Measurements from ENCODE around the gene STK11. TPM values are rescaled to one million over a fixed set of nuclear protein-coding genes. Genes with fewer than 3 reads are reported as not detected.

STK11 gene
- polyA plus RNA-seq, 6 donors from 2014 or later, result 11.5 to 28.1 (median 15.7) TPM

DNA sequence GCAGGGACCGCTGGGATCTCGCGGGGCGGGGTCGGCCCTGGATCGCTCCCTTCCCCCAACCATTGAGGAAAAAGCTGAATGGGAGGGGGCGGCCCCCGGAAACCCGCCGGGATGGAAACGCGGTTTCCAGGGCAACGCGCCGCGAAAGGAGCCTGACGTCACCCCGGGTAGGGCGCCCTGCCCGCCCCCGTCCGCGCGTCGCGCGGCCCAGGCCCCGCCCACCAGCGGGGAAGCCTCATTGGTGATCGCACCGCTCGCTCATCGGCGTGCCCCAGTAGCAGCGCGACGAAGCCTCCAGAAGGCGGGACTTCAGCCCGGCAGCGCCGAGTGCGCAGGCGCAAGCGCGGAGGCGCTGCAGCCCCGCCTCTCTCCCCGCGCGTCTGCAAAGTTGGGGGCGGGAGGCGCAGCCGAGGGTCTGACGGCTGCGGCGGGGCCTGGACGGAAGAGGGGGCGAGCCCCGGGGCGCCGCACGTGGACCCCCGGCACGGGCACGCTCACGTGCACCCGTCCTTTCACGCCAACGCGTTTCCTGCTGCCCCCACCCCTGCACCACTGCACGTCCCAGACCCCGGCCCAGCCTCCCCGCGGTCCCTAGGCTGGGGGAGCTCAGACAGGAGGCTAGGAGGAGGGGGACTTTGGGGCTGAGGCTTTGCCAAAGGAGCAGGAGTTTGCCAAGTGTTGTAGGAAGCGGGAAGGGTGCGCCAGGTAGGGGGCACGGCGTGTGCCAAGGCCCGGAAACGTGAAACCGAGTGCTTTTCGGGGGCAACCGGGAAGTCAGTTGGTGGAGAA, 55.4 kb downstream of the STK11 start:
- Mint-ChIP-seq H3K4me1 (peaks cover 59 to 78% (median 70%) of the 10 kb centered on the region in 3 donors), H3K36me3 (peaks cover 0 to 5% of the 10 kb centered on the region in 2 donors), H3K4me3 (peak overlapping the region; percentile 89 to 98 (median 96)), H3K27ac (peak overlapping the region; percentile 99 to 100 (median 100)), H3K9me3 (no peaks in the 10 kb centered on the region), H3K27me3 (no peaks in the 10 kb centered on the region)
- DNase-seq (peak; percentile 98), ATAC-seq (ENCODE audit: low read depth in 2 of 2) (peak; percentile 56 to 72)

DNA sequence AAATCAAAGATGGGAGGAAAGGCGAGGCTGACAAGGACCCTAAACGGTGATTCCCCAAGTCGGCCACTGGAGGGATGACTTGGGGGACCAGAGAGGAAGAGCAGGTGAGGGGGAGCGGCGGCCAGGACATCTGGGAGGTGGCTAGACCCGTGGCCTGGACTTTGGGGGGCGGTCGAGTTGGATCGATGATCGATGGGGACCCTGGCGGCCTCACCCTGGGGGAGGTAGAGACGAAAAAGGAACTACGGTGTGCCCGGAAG, 55.9 kb downstream of the STK11 start:
- ATAC-seq (ENCODE audit: low read depth in 2 of 2) (peak in 1 of 2 donors; percentile 0), DNase-seq (no peak)
- Mint-ChIP-seq H3K36me3 (peaks cover 0 to 5% of the 10 kb centered on the region in 2 donors), H3K4me3 (peak overlapping the region; percentile 89 to 98 (median 96)), H3K9me3 (no peaks in the 10 kb centered on the region), H3K27me3 (no peaks in the 10 kb centered on the region), H3K4me1 (peaks cover 63 to 80% (median 73%) of the 10 kb centered on the region in 3 donors), H3K27ac (peak overlapping the region; percentile 99 to 100 (median 100))

DNA sequence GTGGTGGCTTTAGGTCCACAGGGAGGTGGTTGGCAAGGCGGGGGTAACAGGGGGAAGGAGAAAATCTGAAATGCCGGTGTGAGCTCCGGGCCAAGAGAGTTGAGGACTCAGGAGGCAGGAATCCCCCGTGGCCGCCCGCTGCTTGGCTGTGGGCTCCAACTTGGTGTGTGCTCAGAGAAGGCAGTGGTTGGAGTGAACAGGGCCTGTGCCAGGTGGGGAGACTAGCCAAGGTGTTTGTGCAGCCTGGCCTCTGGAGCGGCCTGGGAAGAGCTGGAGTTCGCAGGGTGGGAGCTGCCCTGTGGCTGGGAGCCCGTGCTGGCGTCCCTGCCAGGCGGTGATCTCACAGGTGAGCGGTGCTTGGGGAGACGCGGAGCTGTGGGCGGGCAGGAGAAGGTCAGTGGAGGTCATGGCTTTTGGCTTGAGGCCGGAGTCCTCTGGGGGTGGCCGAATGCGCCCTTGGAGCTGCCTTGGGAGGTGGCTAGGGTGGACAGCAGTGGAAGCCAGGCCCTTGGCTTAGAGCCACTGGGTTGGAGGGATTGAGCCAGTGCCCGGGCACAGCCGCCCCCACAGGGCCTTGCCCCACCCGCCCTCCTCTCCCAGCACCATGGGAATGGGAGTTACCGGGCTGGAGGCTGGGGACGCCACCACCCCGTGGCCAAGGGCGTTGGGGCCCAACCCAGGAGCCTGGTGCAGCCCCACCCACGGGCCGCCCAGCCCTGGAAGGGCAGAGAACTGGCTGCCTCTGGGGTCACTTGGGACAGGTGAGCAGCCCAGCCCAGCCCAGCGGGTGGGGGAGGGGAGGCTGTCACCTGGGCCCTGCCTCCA, 56.4 kb downstream of the STK11 start:
- H3K4me3 Mint-ChIP-seq, result peak overlapping the region; percentile 89 to 98 (median 96)
- ATAC-seq (ENCODE audit: low read depth in 2 of 2) (peak; percentile 3 to 6), DNase-seq (peak; percentile 74)
- H3K27ac Mint-ChIP-seq, result peak overlapping the region; percentile 99 to 100 (median 100)
- H3K9me3 Mint-ChIP-seq, result no peaks in the 10 kb centered on the region
- H3K4me1 Mint-ChIP-seq, result peaks cover 64 to 81% (median 73%) of the 10 kb centered on the region in 3 donors
- H3K27me3 Mint-ChIP-seq, result no peaks in the 10 kb centered on the region
- peaks cover 0 to 5% of the 10 kb centered on the region in 2 donors for H3K36me3 Mint-ChIP-seq

DNA sequence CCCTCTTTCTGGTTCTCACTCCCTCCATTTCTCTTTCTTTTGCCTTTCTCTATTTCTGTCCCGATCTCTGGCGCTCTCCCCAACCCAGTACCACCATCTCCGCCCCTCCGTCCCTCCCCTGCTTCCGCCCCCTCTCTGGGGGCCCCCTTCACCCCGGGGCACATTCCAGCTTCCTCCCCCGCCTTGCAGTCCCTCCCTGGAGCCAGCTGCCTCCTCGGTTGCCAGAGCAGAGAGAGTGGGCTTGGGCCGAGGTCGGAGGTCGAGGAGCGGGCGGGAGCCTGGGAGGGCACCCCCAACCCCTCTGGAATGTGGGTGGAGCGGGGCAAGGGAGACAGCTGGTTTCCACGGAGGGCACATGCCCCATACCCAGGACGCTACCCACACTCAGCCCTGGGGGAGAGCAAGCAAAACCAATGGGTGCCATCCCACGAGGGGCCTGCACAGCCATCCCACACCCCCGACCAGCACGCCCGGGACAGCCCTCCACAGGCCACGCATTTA, 57.1 kb downstream of the STK11 start:
- H3K27me3 Mint-ChIP-seq, result no peaks in the 10 kb centered on the region
- no peak for DNase-seq
- H3K4me1 Mint-ChIP-seq, result peaks cover 63 to 84% (median 75%) of the 10 kb centered on the region in 3 donors

GRCh38 chr19:1263188-1263587, 57.6 kb downstream of the STK11 start:
- H3K36me3 Mint-ChIP-seq, result no peaks in the 10 kb centered on the region
- no peak for ATAC-seq (ENCODE audit: low read depth in 2 of 2)
- H3K4me3 Mint-ChIP-seq, result peak overlapping the region; percentile 74 to 95 (median 86)
- H3K4me1 Mint-ChIP-seq, result peaks cover 61 to 84% (median 77%) of the 10 kb centered on the region in 3 donors
- peak overlapping the region; percentile 97 to 100 (median 99) for H3K27ac Mint-ChIP-seq
- no peaks in the 10 kb centered on the region for H3K9me3 Mint-ChIP-seq
- peak; percentile 71 for DNase-seq
- no peaks in the 10 kb centered on the region for H3K27me3 Mint-ChIP-seq

More for the DNA sequence above, 57.1 kb downstream of the STK11 start:
- ATAC-seq (ENCODE audit: low read depth in 2 of 2), result no peak
- Mint-ChIP-seq H3K36me3 (peaks cover 0 to 1% of the 10 kb centered on the region in 2 donors), H3K9me3 (no peaks in the 10 kb centered on the region), H3K27ac (peak overlapping the region; percentile 97 to 100 (median 99)), H3K4me3 (peak overlapping the region; percentile 63 to 95 (median 86))

- DNase-seq (peak; percentile 82), ATAC-seq (ENCODE audit: low read depth in 2 of 2) (peak; percentile 5 to 26)
- Mint-ChIP-seq H3K9me3 (no peaks in the 10 kb centered on the region), H3K4me1 (peaks cover 61 to 80% (median 70%) of the 10 kb centered on the region in 3 donors), H3K36me3 (no peaks in the 10 kb centered on the region), H3K27me3 (no peaks in the 10 kb centered on the region), H3K4me3 (peak overlapping the region; percentile 74 to 95 (median 87)), H3K27ac (peak overlapping the region; percentile 98 to 100 (median 99))
Observed at GRCh38 chr19:1264801-1265614, 59.4 kb downstream of the STK11 start.

DNA sequence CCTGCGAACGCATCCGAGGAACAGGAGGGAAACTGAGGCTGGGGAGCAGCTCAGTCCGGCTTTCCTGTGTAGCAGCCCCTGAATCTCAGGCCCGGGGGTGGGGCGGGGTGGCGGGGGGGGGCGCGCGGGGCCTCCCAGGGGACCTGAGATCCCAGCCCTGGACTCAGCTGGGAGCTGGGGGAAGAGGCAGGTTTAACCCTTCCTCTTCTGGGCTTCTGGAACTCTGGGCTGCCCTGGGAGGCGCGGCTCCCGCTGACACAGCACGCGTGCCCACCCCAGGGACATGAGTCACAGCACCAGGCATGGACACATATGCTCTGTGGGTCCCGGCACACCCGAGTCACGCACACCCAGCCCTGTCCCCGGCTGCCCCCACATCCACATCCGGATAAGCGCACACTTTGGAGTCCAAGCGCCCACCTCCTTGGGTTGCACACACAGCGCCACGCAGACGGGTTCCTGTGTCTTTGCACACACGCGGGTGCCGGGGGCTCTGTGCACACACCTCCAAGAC, 60.1 kb downstream of the STK11 start:
- no peaks in the 10 kb centered on the region for H3K27me3 Mint-ChIP-seq
- DNase-seq (no peak), ATAC-seq (ENCODE audit: low read depth in 2 of 2) (no peak)
- peaks cover 68 to 85% (median 74%) of the 10 kb centered on the region in 3 donors for H3K4me1 Mint-ChIP-seq
- no peaks in the 10 kb centered on the region for H3K36me3 Mint-ChIP-seq
- no peaks in the 10 kb centered on the region for H3K9me3 Mint-ChIP-seq
- H3K4me3 Mint-ChIP-seq, result peak overlapping the region; percentile 77 to 95 (median 87)
- H3K27ac Mint-ChIP-seq, result peak overlapping the region; percentile 89 to 100 (median 99)

DNA sequence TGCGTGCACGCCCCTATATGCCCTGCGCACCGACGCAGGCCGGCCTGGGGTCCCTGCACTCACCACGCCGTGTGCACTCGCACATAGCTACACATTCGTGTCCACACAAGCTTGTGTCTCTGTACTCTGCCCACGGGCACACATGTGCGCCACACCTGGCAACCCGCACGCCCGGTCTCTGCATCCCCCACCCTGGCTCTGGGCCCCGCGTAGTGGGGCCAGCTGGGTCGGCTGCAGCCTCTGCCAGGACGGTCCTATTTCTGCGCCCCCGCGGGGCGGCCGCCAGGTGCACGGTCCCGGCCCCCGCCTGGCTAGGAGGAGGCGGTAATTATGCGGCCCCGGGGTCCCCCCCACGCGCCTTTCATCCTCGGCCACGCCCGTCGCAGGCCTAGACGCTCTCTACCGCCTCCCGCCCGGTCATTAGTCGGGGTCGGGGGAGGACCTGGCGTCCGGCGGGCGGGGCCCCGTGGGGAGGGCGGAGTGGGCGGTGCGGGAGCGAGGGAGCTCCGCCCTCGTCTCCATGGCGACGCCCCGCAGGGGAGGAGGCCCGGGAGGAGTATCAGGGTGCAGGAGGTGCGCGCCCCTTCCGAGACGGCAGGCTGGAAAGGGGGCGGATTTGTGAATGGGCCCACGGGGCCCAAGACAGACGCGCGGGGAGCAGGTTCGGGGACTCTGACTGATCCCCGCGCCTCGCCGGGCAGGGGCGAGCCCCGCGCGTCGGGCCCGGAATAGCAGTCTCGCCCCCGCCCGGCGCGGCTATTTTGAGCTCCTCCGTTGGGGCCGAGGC, 60.7 kb downstream of the STK11 start:
- Mint-ChIP-seq H3K36me3 (no peaks in the 10 kb centered on the region), H3K4me3 (peak overlapping the region; percentile 71 to 95 (median 80)), H3K27ac (peak overlapping the region; percentile 74 to 100 (median 94)), H3K4me1 (peaks cover 72 to 87% (median 78%) of the 10 kb centered on the region in 3 donors), H3K27me3 (no peaks in the 10 kb centered on the region), H3K9me3 (no peaks in the 10 kb centered on the region)
- DNase-seq, result peak; percentile 87
- peak; percentile 19 to 35 for ATAC-seq (ENCODE audit: low read depth in 2 of 2)

- H3K9me3 Mint-ChIP-seq, result no peaks in the 10 kb centered on the region
- peak overlapping the region; percentile 63 to 95 (median 80) for H3K4me3 Mint-ChIP-seq
- no peaks in the 10 kb centered on the region for H3K36me3 Mint-ChIP-seq
- DNase-seq (peak; percentile 80), ATAC-seq (ENCODE audit: low read depth in 2 of 2) (peak; percentile 6 to 15)
- H3K27me3 Mint-ChIP-seq, result no peaks in the 10 kb centered on the region
- H3K4me1 Mint-ChIP-seq, result peaks cover 72 to 87% (median 78%) of the 10 kb centered on the region in 3 donors
- peak overlapping the region; percentile 77 to 100 (median 95) for H3K27ac Mint-ChIP-seq
Observed at GRCh38 chr19:1266916-1267476, 61.4 kb downstream of the STK11 start.

- Mint-ChIP-seq H3K27me3 (no peaks in the 10 kb centered on the region), H3K4me1 (peaks cover 68 to 83% (median 79%) of the 10 kb centered on the region in 3 donors), H3K4me3 (peak overlapping the region; percentile 7 to 95 (median 73))
Observed at GRCh38 chr19:1267477-1268225, 62.1 kb downstream of the STK11 start.

More at GRCh38 chr19:1267477-1268225, 62.1 kb downstream of the STK11 start:
- DNase-seq, result no peak
- no peak for ATAC-seq (ENCODE audit: low read depth in 2 of 2)
- Mint-ChIP-seq H3K27ac (peak overlapping the region; percentile 77 to 97 (median 92)), H3K36me3 (peaks cover 0 to under 1% of the 10 kb centered on the region in 2 donors), H3K9me3 (no peaks in the 10 kb centered on the region)
